Embryonic facial prominence (tissue), 1 donor: Measurements from ENCODE around the gene HOXD3.

Source experiments
- DNase-seq: peaks from one replicate; pipeline ENCODE4 v3.0.0-alpha.2; 2016; ENCODE audit errors: extremely low spot score

The HOXD3 gene

DNA sequence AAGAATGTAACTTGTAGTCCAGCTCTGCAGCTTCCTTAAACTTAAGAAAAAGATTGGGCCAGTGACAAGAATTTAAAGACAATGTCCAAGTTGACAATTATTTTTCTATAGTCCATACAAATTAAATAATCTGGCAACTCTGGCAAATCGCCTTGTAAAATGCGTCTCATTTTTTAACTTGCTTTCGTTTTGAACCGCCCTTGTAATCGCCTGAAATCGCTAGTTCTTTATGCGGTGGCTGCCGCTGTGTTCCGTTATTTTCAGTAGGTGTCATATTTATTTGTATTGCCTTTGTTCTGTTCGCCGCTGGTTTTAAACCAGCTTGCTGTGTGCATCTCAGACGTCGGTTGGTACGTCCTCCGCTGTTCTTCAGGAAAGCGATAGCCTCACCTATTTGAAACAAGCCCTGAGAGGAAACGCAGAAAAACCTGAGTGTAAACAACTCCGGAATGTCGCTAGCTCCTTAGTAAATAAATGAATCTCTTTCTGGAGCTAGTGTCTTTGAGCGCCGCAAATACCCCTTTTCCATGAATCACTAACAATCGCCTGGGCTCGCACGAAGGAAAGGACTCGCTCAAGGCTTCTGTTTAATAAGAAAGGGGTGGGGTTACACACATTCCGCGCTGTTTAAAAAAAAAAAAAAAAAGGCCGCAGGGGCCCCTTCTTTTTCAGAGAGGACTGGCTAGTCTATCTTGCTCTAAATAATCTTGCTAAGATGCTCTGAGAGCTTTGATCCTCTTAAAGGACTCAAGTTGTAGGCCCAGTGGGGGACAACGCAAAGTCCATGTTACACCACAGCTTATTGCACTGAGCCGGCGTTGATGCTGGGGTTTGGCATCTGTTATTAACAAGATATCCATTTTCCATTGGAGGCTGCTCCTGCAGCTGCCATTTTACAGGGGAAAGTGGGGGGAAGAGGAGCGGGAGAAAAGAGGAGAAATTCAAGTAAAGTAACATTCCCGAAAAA, 24.6 kb upstream of the HOXD3 start:
- no peak for DNase-seq

DNA sequence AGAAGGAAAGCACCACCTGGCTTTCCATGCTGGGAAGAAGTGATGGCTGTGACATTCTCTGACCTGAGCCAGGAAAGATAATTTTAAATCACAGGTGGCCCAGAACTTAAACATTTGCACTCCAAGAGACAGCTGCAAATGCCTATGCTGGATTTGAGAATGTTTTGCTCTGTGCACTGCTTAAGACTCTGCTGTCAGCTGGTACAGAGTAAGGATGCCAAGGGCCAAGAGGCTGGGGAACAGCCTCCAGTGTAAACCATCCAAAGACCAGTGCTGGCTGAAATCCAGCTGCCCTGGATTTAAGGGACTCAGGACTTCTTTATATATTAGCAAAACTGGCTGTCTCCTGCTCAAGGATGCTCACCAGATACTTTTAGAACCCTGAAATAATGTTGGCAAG, 23.7 kb upstream of the HOXD3 start:
- DNase-seq = no peak

DNA sequence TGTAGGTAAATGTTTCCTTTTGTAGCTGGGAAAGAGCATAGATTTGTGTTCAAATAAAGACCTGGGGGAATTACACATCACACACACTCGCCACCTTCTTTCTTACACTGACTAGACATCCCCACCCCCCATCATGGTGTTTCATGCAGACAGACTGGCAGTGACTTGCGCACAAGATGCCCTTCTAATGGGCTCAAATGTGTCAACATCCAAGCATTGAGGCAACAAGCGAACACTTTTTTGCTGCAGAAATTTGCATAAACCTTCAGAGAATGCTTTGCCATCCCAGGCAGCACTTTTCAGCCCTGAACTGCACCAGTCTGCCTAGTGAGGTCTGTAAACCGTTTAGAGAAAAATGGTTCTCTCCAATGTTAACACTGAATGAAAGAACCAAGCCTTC, 23.1 kb upstream of the HOXD3 start:
- no peak for DNase-seq

DNA sequence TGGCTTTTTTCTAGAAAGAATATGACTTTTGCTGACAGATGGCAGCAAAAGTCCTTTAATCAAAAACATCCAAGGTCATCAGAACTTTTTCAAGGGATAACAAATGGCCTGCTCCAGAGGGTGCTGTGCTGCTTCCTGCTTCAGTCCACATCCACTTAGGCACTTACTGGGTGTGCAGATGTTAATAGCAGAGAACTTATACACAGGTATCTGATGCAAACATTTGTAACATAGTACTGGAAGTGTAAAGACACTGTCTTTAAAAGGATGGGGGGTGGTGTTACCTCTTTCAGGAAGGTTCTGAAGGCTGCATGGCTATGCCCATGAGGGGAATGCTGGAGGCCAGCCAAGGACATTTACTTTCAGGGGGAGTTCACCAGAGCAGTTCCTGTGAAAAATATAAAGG, 22.1 kb upstream of the HOXD3 start:
- no peak for DNase-seq

DNA sequence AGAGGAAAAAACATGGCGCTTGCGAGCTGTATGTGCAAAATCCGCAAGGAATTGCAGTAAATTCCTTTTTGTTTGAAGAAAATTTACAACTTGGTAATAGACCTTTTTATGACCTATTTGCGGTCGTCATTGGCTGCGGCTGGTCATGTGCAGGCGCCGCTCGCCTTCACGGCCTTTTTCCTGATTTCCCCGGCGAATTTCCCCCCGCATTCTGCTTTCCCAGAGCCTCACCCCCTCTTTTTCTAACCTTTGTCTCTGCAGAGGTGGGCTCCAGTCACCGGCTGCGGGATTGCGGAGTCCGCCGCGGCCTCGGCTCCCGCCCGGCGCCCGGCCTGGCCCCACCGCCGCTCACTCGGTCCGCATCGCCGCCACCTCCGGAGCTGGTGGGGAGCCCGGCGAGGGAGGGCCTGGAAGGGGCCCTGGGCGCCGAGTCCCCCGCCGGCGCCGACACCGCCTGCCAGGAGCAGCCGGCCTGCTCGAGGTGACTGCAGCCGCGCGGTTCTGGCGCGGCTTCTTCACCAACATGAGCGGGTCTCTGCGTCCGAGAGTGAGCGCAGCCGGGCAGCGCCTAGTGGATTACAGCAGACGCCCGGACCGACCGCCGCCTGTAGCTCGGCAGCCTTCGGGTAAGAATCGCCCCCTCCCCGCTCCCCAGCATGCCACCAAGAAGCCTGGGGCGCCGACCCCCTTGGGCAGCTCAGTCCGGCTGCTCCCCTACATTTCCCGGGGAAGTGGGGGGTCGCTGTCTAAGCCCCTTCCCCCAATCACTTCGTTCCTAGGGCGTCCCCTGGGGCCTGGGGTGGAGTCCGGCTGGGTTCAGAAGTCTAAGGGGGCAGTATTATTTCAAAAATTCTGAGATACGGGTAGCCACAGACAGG, 20.5 kb upstream of the HOXD3 start:
- no peak for DNase-seq

DNA sequence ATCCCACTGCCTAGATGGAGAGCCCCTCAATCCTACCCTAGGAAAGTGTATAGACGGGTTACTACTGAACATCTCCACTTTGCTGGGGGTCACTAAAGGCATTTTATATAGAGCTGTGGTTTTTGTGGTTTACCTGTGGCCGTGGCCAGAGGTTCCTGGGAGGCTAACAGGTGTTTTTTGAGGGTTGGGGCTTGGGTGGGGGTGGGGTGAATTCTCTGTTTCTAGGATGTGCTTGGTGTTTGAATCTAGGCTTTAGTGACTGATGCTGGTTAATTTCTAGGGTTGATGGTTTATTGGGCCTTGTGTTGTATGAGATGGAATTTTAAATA, 19.9 kb upstream of the HOXD3 start:
- no peak for DNase-seq

DNA sequence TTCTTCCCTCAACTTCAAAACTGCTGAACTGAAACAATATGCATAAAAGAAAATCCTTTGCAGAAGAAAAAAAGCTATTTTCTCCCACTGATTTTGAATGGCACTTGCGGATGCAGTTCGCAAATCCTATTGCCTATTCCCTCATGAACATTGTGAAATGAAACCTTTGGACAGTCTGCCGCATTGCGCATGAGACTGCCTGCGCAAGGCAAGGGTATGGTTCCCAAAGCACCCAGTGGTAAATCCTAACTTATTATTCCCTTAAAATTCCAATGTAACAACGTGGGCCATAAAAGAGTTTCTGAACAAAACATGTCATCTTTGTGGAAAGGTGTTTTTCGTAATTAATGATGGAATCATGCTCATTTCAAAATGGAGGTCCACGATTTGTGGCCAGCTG, 19.2 kb upstream of the HOXD3 start:
- no peak for DNase-seq

DNA sequence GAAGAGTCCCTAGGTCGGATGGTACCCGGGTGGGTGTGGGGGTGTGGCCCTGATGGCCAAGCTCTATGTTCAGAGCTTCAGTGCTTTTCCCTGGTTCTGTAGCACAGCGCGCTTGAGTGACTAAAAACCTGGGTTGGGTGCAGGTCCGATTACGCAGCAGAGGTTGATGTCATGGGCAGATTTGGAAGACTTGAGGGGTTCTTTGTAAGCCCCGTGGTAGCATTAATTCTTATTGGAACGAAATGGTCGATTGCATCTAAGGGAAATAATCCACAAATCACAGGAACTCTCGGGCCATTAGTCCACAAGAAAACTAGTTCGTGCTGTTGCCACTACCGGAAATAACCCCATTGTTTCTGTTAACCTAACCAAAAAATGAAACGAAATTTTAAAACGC, 18.6 kb upstream of the HOXD3 start:
- DNase-seq = no peak

DNA sequence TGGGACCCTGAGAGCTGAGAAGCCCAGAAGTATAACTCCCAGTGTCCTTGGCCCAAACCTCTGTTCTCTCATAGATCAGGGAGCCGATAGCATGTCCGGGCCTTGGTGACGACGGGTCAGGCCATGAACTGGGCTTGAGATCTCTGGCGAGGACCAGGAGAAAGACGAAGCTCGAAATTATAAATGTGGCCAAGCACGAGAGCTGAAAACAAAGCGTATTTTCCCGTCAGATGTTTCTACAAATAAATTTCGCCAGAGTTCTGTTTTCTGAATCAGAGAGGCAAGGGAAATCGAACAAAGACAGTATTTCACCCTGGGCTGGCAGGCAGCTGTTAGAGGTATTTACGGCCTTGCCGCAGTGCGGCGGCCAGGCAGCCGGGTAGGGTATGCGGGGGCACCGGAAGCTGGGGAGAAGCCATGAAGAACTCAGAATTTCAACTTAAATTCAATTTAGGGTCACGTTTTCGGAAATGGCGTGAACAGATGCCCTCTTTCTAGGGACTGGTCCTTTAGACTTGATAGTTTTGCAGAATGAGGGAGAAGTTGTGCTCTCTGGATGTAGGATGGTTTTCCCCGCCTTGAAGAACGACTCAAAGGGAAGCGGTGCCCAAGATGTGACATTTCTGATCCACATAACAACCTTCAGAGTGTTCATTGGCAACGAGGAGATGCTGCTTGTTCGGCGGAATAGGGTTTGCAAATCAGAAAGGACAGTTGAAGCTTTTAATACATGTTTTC, 18.0 kb upstream of the HOXD3 start:
- DNase-seq = no peak

DNA sequence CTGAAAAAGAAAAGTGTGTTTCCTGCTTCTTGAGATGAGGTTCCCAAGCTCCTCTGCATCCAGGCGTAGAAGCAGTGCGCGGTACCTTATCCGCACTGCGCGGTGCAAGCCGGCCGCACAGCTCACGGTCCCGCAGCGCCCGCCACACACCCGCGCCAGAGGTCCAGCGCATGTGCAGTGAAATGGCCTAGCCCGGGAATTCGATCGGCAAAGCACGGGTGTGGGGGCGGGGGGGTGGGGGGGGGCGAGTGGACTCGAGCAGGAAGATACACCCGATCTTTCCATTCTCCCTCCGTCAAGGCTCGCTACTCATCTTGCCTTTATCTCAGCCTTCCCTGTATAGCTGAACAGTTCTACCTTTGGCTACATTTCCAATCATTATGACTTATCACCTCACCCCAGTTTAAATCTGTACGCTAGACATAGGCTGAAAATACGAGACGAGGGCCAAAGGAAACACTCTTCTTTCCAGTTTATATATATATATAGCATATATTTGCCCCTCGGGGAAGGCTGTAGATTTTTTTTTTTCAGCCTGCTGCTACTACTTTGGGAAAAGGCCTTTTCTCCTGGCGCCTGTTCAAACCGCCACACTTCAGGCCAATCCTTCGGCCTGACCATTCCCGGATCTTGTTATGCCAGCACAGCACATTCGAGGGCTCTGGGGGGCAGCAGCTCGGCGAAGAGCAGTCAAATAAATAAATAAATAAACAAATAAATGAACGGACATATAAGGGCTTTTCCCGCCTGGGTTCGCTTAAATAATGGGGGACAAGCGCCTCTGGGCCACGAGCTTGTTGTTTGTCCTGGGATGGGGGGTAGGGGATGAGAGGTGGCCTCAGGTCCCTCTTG, 17.2 kb upstream of the HOXD3 start:
- no peak for DNase-seq

DNA sequence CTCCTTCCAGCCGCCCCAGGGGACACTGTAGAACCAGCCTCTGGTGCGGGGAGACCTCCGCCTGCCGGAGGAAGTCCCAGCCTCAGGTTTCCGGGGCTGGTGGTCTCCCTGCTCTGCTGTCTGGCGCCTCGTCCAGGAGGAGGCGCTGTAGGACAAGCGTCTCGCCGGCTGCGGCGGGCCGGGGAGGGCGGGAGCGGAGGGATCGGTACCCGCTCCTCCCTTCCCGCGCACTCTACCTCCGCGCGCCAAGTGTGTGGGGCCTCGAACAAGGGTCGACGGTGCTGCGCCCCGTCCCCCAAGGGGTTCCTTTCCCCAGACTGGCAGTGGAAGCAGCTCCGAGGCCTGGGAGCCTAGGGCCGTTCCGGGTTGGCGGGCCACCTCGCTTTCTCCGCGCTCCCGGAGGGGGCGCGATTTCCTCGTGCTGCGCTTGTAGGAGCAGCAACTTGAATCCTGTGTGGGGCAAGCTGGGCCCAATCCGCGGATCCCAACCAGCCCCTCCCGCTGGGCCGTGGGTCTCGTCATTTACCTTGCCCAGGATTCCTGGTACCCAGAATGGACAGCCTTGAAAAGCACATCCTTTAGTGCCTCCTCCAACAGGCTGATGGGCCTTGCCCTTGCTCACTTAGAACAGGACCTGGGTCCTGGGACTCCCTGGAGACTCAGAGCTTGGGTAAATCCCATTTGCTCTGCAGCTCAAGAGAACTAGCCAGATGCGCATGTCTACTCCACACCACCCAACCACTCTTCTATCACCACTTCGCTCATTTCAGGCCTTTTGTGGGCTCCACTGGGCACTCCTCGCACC, 16.4 kb upstream of the HOXD3 start:
- peak; percentile 68 for DNase-seq

DNA sequence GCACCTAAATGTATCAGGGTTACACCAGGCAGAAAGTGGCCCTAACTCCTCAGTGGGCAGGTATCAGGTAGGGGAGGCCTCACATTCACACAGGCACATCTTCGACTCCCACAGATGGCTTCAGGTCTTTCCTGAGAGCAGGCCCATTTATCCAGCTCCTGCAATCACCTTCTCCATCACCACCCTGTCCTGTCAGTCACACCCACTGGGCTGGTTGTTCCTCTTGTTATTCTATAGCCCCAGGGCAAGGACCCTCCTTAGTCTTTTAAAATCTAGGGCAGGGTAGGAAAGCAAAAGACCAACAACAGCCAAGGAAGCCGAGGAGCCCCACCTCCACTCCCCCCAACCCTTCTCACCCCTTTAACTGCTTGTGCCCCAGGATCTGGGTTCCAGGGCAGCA, 14.8 kb upstream of the HOXD3 start:
- no peak for DNase-seq

DNA sequence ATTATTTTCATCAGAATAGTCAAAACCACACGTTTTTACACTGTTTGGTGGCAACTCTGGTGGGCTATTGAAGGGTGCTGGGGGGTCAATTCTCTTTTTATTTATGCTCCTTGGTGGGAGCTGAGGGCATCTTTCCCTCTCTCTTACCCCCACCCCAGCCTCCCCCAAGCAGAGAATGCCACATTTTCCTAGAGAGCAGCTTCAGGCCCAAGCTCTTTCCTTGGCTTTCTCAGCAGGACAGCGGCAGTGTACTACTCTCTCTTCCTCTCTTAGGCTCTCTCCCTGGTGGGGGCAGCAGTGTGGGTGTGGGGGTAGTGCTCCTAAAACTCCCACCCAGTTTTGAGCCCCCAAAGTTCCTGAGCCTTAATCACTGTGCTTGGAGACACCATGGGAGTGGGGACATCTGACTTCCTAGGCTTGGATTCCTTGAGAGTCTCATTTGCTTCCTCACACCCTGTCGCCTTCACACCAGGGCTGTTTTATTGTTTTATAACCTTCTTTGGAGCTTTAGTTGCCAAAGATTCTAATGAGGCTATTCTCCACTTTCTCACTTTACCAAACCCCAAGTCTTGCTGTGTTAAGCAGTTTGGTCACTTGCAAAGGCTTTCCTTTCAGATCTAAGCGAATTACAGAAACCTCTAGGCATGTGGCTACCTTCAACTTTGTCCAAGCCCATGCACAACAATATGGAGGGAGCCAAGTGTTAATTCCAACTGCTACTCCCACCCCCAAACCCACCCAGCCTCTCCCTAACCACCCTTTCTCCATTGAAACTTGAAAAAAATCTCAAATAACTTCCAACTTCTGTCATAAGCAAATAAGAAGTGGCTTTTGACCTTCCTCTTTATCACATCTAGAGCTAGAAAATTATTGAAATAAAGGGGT, 11.8 kb upstream of the HOXD3 start:
- DNase-seq = no peak

DNA sequence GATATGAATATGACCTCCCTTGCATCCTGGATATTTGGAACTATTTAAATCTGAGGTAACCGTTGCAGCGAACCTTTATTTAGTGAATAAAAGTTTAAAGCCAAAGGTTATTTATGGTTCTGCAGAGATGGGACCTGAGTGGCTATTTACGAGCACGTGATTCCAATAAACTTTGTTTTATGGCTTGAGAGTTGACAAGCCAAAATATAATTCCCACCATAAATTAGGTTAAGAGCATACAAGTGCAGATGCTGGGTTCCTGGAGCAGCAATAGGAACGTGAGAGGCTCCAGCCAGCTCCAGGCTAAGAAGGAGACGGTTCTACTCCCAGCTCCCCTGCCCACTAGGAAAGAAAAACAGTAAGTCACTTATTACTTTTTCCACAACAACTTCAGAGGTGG, 11.0 kb upstream of the HOXD3 start:
- no peak for DNase-seq

DNA sequence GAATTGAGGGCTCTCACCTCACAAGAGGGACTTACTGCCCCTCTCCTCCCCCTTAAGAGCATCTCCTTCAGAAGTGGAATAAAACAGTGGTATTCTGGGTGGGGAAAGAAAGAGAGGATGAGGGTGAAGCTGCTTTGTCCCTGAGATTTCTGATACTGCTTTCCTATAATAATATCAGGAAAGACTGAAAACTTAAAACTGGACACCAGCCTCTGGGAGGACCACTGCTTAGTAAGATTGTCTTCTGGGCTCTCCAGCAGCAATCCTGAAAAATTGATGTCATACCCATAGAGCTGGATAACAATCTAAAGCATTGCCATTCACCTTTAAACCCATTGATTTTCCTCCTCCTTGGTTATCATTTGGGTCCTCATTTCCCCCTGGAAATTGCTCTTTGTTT, 10.5 kb upstream of the HOXD3 start:
- DNase-seq = no peak

DNA sequence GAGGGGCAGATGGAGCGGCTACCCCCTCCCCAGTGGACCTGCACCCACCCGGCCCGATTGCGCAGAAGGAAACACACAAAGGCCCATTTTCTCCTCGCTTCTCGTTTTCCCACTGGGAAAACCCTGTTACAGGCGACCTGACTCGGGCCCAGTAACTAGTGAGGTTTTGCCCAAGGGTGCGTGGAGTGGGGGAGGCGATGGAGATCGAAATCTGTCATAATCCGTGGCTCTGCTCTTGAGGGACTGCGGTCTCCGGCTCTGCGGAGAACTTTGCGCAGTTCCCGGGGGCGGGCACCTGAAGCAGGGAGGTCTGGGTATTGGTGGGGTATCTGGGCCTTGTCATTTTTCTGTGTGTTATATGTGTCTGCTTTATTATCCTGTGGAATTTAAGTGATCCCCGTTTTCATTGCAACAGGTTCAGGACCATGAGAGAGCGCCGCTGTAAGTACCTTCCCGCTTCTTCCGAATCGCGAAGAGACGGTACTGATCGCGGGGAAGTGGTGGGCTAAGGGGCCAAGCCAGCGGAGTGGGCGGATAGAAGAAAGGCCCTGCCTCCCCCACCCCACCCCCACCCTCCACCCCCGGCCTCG, 9.8 kb upstream of the HOXD3 start:
- DNase-seq = no peak

DNA sequence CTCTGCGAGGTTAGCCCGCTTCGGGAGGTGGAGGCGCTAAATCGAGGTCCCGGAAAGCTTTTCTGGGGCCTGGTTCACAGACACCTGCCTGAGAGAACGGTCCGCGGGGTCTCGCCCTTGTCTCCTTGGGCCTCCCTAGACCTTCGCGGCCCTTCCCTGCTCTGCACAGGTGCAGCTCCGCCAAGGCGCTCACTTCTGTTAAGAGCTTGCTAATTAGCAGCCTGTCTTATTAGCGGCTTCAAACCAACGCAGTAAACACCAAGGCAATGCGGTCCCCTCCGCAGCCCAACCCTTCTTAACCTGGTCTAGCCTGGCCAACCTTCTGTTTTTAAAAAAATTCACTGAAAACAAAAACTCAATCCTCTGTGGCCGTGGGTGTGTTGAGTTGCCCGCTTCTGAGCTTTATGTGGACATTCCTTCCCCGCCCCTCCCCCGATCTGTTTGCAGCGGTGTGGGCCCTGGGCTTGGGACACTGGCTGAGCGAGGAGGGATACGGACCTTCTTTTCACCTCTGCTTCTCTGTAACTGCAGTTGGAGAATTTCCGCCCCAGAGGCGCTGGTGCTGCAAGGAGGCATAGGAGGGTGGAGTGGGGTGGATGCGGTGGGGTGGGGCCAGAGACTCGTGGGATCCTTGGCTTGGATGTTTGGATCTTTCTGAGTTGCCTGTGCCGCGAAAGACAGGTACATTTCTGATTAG, 9.2 kb upstream of the HOXD3 start:
- no peak for DNase-seq

DNA sequence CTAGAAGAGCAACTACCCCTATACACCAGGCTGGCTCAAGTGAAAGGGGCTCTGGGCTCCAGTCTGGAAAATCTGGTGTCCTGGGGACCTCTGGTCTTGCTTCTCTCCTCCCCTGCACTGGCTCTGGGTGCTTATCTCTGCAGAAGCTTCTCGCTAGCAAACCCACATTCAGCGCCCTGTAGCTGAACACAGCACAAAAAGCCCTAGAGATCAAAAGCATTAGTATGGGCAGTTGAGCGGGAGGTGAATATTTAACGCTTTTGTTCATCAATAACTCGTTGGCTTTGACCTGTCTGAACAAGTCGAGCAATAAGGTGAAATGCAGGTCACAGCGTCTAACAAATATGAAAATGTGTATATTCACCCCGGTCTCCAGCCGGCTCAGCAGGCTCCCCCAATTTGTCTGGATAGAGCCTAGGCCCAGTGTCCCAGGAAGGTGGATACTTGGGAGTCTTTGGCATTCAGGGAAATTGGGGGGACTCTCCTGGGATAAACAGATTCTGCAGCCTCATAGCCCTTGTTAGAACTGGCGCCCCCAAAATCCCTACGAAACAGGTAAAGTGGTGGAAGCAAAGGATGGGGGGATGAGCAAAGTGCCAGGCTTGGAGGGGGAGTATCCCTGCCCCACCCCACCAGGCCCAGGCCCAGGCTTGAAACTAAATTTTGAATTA, 8.2 kb upstream of the HOXD3 start:
- no peak for DNase-seq
